ENCODE data around the gene TNIP1.
A peak's percentile ranks its signal among the peaks of the same experiment; 100 is the strongest.

Gene TNIP1

GRCh38 chr5:151105561-151105960 is 24.7 kb upstream of the TNIP1 start:
- DNase-seq: no peak

GRCh38 chr5:151104795-151105194 is 24.0 kb upstream of the TNIP1 start:
- DNase-seq: no peak

- no peak for DNase-seq
Measured at GRCh38 chr5:151101746-151102145, 20.9 kb upstream of the TNIP1 start.

GRCh38 chr5:151101151-151101550 is 20.3 kb upstream of the TNIP1 start:
- no peak for DNase-seq

- DNase-seq: no peak
Measured at GRCh38 chr5:151100681-151101080, 19.8 kb upstream of the TNIP1 start.

- no peak for DNase-seq
Measured at GRCh38 chr5:151098768-151099121, 17.9 kb upstream of the TNIP1 start.

- peak; percentile 87 for DNase-seq
Measured at GRCh38 chr5:151097820-151098767, 17.3 kb upstream of the TNIP1 start.

GRCh38 chr5:151097061-151097460 is 16.2 kb upstream of the TNIP1 start:
- peak; percentile 80 for DNase-seq

- DNase-seq: no peak
Measured at GRCh38 chr5:151096001-151096373, 15.2 kb upstream of the TNIP1 start.

GRCh38 chr5:151095341-151096000 is 14.6 kb upstream of the TNIP1 start:
- peak; percentile 17 for DNase-seq

GRCh38 chr5:151094852-151095245 is 14.0 kb upstream of the TNIP1 start:
- DNase-seq: no peak

- peak; percentile 42 for DNase-seq
Measured at GRCh38 chr5:151094030-151094851, 13.4 kb upstream of the TNIP1 start.

- peak; percentile 94 for DNase-seq
Measured at GRCh38 chr5:151093476-151093889, 12.6 kb upstream of the TNIP1 start.

GRCh38 chr5:151092762-151093161 is 11.9 kb upstream of the TNIP1 start:
- DNase-seq: peak; percentile 89

GRCh38 chr5:151089726-151090125 is 8.9 kb upstream of the TNIP1 start:
- DNase-seq: no peak

- no peak for DNase-seq
Measured at GRCh38 chr5:151088986-151089385, 8.2 kb upstream of the TNIP1 start.

GRCh38 chr5:151087486-151087885 is 6.7 kb upstream of the TNIP1 start:
- DNase-seq: no peak

GRCh38 chr5:151086905-151087360 is 6.1 kb upstream of the TNIP1 start:
- no peak for DNase-seq

GRCh38 chr5:151086192-151086869 is 5.5 kb upstream of the TNIP1 start:
- no peak for DNase-seq

- no peak for DNase-seq
Measured at GRCh38 chr5:151085517-151086041, 4.7 kb upstream of the TNIP1 start.

GRCh38 chr5:151084363-151084762 is 3.5 kb upstream of the TNIP1 start:
- DNase-seq: no peak

- DNase-seq: no peak
Measured at GRCh38 chr5:151083081-151083676, 2.3 kb upstream of the TNIP1 start.

Data from MV-4-11 (cell line).